GM21360 (cell line): ENCODE measurements around the gene RBM26.
"Not testable (repeated sequence)": the region's sequence is repeated elsewhere in the genome, so short reads cannot be mapped to it uniquely, and the experiment has no call there.

Experiments used
- ATAC-seq: cut with Tn5 transposase; IDR thresholded peaks from one replicate; pipeline ENCODE4 v1.9.1; 2021; ENCODE audit warnings: mild to moderate bottlenecking, moderate library complexity; ENCODE audit not compliant: unreplicated experiment

Gene RBM26

DNA sequence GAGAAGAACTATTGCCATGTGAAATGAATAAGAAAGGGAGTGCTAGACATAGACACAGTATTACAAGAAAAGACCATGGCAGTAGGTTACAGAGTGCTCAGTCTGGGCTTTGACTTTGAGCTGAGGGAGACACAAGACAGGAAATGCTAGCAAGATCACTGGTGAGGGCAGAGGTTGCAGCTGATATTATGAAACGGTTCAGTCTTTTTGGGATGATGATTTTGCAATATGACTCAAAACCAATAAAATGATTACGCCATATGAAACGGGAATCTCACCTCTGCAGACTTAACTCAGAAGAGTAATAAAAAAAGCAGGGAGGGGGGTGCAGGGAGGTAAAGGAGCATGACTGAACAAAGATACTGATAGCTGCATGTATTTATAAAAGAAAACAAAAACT is 123.1 kb downstream of the RBM26 start:
- no peak for ATAC-seq

- ATAC-seq: no peak
Measured at GRCh38 chr13:79282508-79282907, 123.5 kb downstream of the RBM26 start.

GRCh38 chr13:79281339-79281747 is 124.7 kb downstream of the RBM26 start:
- ATAC-seq: no peak

DNA sequence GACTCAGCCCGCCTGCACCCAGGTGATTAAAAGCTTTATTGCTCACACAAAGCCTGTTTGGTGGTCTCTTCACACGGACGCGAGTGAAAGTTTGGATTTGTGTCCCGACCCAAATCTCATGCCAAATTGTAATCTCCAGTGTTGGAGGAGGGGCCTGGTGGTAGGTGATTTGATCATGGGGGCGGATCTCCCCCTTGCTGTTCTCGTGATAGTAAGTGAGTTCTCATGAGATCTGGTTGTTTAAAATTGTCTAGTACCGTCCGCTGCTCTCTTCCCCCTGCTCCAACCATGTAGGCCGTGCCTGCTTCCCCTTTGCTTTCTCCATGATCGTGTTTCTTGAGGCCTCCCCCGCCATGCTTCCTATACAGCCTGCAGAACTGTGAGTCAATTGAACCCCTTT is 126.3 kb downstream of the RBM26 start:
- not testable (repeated sequence) for ATAC-seq

GRCh38 chr13:79273045-79273444 is 133.0 kb downstream of the RBM26 start:
- ATAC-seq: no peak

- ATAC-seq: no peak
Measured at GRCh38 chr13:79271616-79272015, 134.4 kb downstream of the RBM26 start.

DNA sequence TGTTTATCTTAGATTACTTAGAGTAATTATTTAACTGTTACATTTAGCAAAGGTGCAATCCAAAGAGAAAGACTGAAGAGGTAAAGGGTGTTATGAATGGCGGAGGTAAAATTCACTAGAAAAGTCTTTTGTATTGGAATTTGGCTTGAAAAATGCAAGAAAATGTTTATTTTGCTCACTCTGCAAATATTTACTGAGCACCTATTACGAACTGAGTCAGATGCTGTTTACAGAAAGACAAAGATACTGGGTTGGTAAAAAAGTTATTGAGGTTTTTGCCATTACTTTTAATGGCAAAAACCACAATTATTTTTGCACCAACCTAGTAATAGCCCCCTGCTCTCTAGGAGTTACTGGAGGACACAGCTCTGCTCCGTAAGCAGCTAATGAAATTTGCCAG is 135.2 kb downstream of the RBM26 start:
- ATAC-seq: no peak
